ENCODE measurements around the gene L1TD1.
"Not testable (repeated sequence)": the region's sequence is repeated elsewhere in the genome, so short reads cannot be mapped to it uniquely, and the experiment has no call there.

Gene L1TD1

DNA sequence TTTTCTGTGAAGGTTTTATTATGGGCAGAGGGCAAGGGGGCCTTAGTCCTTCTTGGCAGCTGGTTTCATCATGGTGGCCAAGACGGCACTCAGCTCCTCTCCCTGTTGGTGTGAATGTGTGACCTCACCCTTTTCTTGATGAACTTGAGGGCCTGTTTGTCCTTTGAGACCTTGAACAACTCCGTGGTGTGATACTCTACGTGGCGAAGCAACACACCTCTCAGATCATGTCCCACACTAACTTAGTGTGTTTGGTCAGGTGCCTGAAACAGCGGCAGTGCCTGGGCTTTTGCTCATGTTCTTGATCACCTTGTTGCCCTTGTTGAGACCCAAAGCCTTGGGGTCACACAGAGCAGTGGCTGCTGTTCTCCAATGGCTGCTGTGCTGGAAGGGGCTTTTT, 13.4 kb downstream of the L1TD1 start:
- FAIRE-seq, result no peak

DNA sequence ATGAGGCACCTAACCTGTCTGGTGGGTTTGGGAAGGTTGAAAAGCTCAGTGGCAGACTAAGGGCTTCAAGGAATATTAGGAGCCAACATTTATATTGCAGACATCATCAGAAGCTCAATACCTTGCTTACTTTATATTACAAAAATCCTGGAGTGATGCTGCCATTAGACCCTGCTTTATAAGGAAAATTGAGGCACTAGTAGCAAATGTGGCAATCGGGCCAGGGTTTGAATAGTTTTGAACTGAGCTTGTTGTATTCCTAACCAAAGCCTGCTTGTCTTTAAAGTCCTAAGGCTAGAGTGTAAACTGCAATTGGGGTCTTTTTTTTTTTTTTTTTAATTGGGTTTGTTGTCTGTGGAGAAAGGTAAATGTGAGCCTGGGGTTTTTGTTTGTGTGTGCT, 14.3 kb downstream of the L1TD1 start:
- no peak for FAIRE-seq

DNA sequence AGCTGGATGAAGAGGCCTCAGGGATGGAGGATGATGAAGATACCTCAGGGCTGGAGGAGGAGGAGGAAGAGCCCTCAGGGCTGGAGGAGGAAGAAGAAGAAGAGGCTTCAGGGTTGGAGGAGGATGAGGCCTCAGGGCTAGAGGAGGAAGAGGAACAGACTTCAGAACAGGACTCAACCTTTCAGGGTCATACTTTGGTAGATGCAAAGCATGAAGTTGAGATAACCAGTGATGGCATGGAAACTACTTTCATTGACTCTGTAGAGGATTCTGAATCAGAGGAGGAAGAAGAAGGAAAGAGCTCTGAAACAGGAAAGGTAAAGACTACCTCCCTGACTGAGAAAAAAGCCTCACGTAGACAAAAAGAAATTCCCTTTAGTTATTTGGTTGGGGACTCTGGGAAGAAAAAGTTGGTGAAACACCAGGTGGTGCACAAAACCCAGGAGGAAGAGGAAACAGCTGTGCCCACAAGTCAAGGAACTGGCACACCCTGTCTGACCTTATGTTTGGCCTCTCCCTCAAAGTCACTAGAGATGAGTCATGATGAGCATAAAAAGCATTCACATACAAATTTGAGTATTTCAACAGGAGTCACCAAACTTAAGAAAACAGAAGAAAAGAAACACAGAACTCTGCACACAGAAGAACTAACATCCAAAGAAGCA, 15.4 kb downstream of the L1TD1 start:
- no peak for FAIRE-seq

GRCh38 chr1:62210960-62211359, 16.3 kb downstream of the L1TD1 start:
- no peak for FAIRE-seq

- no peak for FAIRE-seq
Measured at GRCh38 chr1:62212411-62212810, 17.8 kb downstream of the L1TD1 start.

DNA sequence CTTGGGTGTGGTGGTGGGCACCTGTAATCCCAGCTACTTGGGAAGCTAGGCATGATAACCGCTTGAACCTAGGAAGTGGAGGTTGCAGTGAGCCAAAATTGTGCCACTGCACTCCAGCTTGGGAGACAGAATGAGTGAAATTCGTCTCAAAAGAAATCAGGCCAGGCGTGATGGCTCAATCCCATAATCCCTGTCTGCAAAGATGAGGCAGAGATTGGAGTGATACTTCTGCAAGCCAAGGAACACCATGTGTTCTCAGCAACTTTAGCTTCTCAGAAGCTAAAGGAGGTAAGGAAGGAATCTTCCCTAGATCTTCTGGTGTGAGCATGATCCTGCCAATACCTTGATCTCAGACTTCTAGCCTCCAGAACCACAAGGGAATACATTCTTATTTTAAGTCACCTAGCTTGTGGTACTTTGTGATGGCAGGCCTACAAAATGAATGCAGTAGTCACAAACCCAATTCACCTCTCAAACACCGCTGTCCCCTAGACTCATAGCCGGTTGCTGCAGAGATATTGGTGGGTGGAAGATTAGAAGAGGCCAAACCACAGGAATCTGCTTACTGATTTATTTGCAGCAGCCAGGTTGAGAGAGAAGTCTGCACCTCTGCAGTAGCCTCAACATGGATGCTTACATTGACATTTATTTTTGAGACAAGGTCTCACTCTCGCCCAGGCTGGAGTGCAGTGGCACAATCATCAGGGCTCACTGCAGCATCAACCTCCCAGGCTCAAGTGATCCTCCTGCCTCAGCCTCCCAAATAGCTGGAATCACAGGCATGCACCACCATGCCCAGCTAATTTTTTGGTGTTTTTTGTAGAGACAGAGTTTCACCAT, 18.6 kb downstream of the L1TD1 start:
- FAIRE-seq, result no peak

DNA sequence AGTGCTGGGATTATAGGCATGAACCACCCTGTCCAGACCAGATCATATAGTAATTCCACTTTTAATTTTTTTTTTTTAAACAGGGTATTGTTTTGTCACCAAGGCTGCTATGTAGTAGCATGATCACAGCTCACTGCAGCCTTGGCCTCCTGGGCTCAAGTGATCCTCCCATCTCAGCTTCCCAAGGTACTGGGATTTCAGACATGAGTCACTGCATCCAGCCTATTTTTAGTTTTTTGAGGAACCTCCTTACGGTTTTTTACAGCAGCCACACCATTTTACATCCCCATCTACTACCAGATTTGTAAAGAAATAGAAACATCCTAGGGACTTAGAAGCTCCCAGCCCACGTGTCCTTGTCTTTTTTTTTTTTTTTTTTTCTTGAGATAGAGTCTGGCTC, 24.0 kb downstream of the L1TD1 start:
- no peak for FAIRE-seq

DNA sequence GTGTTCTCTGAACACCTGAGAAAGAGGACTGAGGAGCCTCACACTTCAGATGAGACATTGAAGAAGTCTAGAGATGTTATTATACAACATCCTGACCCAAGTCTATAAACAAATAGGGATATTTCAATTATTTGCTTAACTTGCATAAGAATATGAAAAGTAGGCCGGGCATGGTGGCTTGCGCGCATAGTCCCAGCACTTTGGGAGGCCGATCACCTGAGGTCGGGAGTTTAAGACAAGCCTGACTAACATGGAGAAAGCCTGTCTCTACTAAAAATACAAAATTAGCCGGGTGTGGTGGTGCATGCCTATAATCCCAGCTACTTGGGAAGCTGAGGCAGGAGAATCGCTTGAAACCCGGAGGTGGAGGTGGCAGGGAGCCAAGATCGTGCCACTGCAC, 25.8 kb downstream of the L1TD1 start:
- FAIRE-seq, result not testable (repeated sequence)

- no peak for FAIRE-seq
Measured at GRCh38 chr1:62221171-62221570, 26.5 kb downstream of the L1TD1 start.

GRCh38 chr1:62222321-62222720, 27.7 kb downstream of the L1TD1 start:
- no peak for FAIRE-seq

GRCh38 chr1:62224182-62224581, 29.5 kb downstream of the L1TD1 start:
- FAIRE-seq, result no peak

GRCh38 chr1:62227496-62227895, 32.8 kb downstream of the L1TD1 start:
- FAIRE-seq, result no peak

GRCh38 chr1:62228136-62228882, 33.7 kb downstream of the L1TD1 start:
- FAIRE-seq, result no peak

DNA sequence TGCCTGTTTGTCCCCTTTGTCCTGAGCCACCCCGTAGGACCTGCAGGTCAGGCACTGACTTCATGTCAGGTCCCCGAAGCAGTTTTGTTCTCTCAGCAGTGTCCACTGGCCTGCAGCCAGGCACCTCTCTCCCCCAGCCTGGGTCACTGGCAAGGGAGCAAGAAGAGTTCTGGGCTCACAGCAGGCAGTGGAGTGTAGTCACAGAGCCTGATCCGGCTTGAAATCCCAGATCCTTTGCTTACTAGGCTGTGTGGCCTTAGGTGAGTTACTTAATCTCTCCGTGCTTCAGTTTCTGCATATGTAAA, 34.2 kb downstream of the L1TD1 start:
- FAIRE-seq, result no peak

DNA sequence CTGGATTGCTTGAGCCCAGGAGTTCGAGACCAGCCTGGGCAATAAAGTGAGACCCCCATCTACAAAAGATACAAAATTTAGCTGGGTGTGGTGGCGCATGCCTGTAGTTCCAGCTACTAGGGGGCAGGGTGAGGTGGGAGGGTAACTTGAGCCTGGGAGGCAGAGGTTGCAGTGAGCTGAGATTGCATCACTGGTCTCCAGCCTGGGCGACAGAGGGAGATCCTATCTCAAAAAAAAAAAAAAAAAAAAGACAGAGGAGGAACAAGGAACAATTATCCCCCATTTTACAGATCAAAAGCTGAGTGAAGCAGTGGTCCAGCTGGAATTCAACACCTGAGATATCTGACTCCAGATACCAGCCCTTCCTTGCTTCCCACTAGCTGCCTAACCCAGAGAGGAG, 34.8 kb downstream of the L1TD1 start:
- FAIRE-seq, result no peak

DNA sequence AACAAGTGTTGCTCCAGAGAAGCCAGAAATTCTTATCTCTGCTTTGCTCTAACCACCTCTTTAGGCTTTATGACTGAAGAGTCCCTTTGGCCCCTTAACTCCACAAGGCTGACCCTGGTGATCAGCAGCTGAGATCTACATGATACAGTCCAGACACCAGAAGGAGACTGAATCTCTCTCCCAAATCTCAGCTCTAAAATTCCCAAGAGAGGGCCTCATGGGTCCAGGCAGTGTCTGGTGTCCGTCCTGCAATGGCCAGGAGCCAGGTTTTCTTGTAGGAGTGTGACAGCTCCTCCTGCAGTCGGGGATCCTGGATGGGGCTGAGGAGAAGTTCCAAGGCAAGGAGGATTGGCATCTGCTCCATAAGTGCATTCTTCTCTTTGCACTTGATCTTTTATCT, 35.3 kb downstream of the L1TD1 start:
- FAIRE-seq, result no peak

DNA sequence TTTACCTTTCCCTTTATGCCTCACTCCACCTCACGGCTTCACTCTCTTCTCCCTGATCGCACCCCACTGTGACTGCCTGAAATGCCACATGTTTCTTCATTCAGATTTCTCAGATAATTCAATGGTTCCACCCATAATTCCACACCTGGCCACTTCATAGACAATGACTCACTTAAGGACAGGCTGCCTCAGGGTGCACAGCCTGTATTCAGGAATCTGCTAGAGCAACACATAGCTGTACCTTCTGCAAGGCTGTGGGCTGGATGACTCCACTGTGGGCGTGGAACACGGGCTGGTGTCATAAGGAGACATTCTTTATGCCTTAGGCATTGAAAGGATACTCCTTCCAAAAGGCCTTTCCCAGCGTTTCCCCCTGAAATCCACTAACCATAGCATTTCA, 36.1 kb downstream of the L1TD1 start:
- FAIRE-seq, result no peak

DNA sequence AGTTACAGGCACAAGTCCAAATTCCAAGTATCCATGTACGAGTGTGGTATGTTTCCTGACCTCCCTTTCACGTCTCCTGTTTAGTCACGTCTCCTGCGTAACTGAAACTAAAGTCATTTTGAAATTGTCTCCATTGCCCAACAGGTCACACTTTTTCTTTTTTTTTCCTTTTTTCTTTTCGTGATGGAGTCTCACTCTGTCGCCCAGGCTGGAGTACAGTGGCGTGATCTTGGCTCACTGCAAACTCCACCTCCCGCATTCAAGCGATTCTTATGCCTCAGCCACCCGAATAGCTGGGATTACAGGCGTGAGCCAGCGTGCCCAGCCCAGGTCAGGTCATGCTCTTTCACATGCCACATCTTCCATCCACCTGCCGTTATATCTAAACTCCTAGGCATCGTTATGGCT, 38.2 kb downstream of the L1TD1 start:
- no peak for FAIRE-seq

DNA sequence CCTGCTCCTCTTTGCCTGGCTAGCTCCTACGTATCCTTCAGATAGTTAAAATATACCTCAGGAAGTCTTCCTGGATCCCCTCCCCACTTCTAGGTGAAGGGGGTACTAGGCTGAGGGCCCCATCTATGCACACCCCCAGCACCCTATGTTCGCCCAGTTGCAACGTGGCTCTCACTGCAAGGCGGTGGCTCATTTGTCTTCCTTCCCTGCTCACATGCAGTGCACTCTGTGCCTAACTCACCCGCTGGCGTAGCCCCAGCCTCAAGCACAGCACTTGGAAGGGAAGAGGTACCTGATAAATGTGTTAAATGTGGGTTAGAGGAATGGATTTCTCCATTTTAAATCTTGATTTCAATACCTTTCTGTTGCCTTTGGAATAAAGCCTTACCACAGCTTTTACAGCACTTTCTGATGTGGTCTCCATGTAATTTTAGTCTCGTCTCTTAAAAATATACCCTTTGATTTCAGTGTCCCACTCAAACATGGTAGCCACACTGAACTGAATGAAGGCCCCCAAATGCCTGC, 39.3 kb downstream of the L1TD1 start:
- FAIRE-seq, result no peak

GRCh38 chr1:62234688-62235087, 40.0 kb downstream of the L1TD1 start:
- no peak for FAIRE-seq

GRCh38 chr1:62235576-62235975, 40.9 kb downstream of the L1TD1 start:
- FAIRE-seq, result no peak

DNA sequence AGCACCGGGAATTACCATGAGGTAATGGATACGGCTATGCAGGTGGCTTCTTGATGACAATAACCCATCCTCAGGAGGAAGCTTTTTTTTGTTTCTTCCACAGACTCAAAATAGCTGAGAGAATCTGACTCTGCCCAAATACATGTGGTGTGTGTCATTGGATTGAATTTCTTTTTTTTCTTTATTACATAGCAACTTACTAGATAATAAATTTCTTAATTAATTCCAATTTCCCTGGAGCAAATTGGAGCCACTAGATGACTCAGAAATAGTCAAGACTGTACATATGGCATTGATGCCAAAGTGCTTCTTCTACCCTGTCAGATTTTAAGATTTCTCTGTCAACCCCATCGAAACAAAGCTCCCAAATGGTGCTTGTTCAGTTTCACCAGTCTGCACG, 42.7 kb downstream of the L1TD1 start:
- FAIRE-seq, result no peak

GRCh38 chr1:62237950-62238374, 43.3 kb downstream of the L1TD1 start:
- FAIRE-seq, result no peak

GRCh38 chr1:62238507-62238906, 43.9 kb downstream of the L1TD1 start:
- no peak for FAIRE-seq
